CD14-positive monocyte (primary cell): ENCODE measurements around the gene MTHFR. TPM values are rescaled to one million over a fixed set of nuclear protein-coding genes. Genes with fewer than 3 reads are reported as not detected.

Experiments used
- DNase-seq, 3 donors: peaks; one replicate each; pipeline ENCODE4 v3.0.0-alpha.2; 2011 to 2022
- H2AFZ ChIP-seq: 2 replicates; pipeline ENCODE4 v1.6.0; 2012; ENCODE audit warnings: mild to moderate bottlenecking, low read depth, low read length, inconsistent platforms; ENCODE audit not compliant: insufficient read depth, poor library complexity, severe bottlenecking
- H3K27ac ChIP-seq, 2 donors: 1 replicate in 1 of 2; 2 replicates in 1 of 2; pipeline ENCODE4 v1.5.1; 2012 to 2013; ENCODE audit warnings: low read length in 2 of 2, control low read depth in 1 of 2, inconsistent platforms in 1 of 2, low read depth in 1 of 2, mild to moderate bottlenecking in 1 of 2
- H3K27me3 ChIP-seq, 2 donors: one replicate each; pipeline versions ENCODE4 v1.6.0 to v1.6.1; 2011 to 2013; ENCODE audit warnings: low read length in 2 of 2; ENCODE audit not compliant: control insufficient read depth in 2 of 2, insufficient read depth in 2 of 2
- H3K36me3 ChIP-seq, 2 donors: replicated peaks in 1 of 2; 1 replicate in 1 of 2; 2 replicates in 1 of 2; pipeline versions ENCODE4 v1.5.1 to v1.6.1; 2012 to 2013; ENCODE audit warnings: low read length in 2 of 2, control low read depth in 1 of 2, inconsistent platforms in 1 of 2, mild to moderate bottlenecking in 1 of 2; ENCODE audit not compliant: insufficient read depth in 2 of 2, control insufficient read depth in 1 of 2
- H3K4me1 ChIP-seq, 2 donors: 1 replicate in 1 of 2; 2 replicates in 1 of 2; pipeline versions ENCODE4 v1.5.1 to v1.6.1; 2012 to 2013; ENCODE audit warnings: low read length in 2 of 2, control low read depth in 1 of 2, inconsistent platforms in 1 of 2, mild to moderate bottlenecking in 1 of 2, moderate library complexity in 1 of 2; ENCODE audit not compliant: insufficient read depth in 2 of 2, control insufficient read depth in 1 of 2
- H3K4me2 ChIP-seq: replicated peaks from 2 replicates; pipeline ENCODE3; 2012; ENCODE audit warnings: low read length, moderate library complexity, mild to moderate bottlenecking; ENCODE audit not compliant: poor library complexity, severe bottlenecking; ENCODE audit errors: extremely low read depth
- H3K4me3 ChIP-seq, 3 experiments: fragments of 200-600 bp in 1 of 3; sonication (generic) in 1 of 3; replicated peaks in 1 of 3; 1 replicate in 2 of 3; 2 replicates in 1 of 3; pipeline ENCODE4 v1.5.1; 2011 to 2013; ENCODE audit warnings: low read length in 3 of 3, mild to moderate bottlenecking in 3 of 3, control low read depth in 2 of 3, low read depth in 2 of 3, inconsistent platforms in 1 of 3, moderate library complexity in 1 of 3
- H3K79me2 ChIP-seq: 2 replicates; pipeline ENCODE4 v1.6.0; 2012; ENCODE audit warnings: mild to moderate bottlenecking, control low read depth, inconsistent platforms, low read length, moderate library complexity; ENCODE audit not compliant: insufficient read depth
- H3K9ac ChIP-seq: 2 replicates; pipeline ENCODE4 v1.6.0; 2017; ENCODE audit warnings: low read length, mild to moderate bottlenecking; ENCODE audit not compliant: insufficient read depth, poor library complexity, severe bottlenecking
- H3K9me3 ChIP-seq, 2 donors: replicated peaks in 1 of 2; 1 replicate in 1 of 2; 2 replicates in 1 of 2; pipeline versions ENCODE4 v1.5.1 to v1.6.1; 2012 to 2013; ENCODE audit warnings: low read length in 2 of 2, control low read depth in 1 of 2; ENCODE audit not compliant: control insufficient read depth in 1 of 2, insufficient read depth in 1 of 2
- H4K20me1 ChIP-seq: 2 replicates; pipeline ENCODE4 v1.6.0; 2012; ENCODE audit warnings: mild to moderate bottlenecking, low read length, control low read depth, moderate library complexity; ENCODE audit not compliant: insufficient read depth
- H3K27ac Mint-ChIP-seq, 7 donors: one replicate each; pipeline ENCODE4 v1.8.0; 2020; ENCODE audit warnings: mild to moderate bottlenecking in 7 of 7, mixed read lengths in 7 of 7, moderate library complexity in 6 of 7, inconsistent platforms in 2 of 7
- H3K27me3 Mint-ChIP-seq, 3 donors: one replicate each; pipeline ENCODE4 v1.8.0; 2021 to 2022; ENCODE audit warnings: low read depth in 3 of 3, mild to moderate bottlenecking in 3 of 3, mixed read lengths in 3 of 3, moderate library complexity in 3 of 3, inconsistent platforms in 1 of 3
- H3K36me3 Mint-ChIP-seq, 2 donors: one replicate each; pipeline ENCODE4 v1.8.0; 2020; ENCODE audit warnings: mixed read lengths in 2 of 2, inconsistent platforms in 1 of 2, mild to moderate bottlenecking in 1 of 2
- H3K4me1 Mint-ChIP-seq: one replicate; pipeline ENCODE4 v1.8.0; 2020; ENCODE audit warnings: mild to moderate bottlenecking, mixed read lengths
- H3K4me3 Mint-ChIP-seq, 2 donors: one replicate each; pipeline ENCODE4 v1.8.0; 2020; ENCODE audit warnings: mild to moderate bottlenecking in 2 of 2, mixed read lengths in 2 of 2, moderate library complexity in 1 of 2
- H3K9me3 Mint-ChIP-seq, 7 donors: one replicate each; pipeline ENCODE4 v1.8.0; 2020 to 2022; ENCODE audit warnings: mixed read lengths in 7 of 7, mild to moderate bottlenecking in 6 of 7, moderate library complexity in 6 of 7, inconsistent platforms in 2 of 7
- CTCF ChIP-seq: fragments of 200-600 bp; IDR thresholded peaks from one replicate; pipeline ENCODE4 v1.8.0; 2022; ENCODE audit warnings: antibody characterized with exemption, mild to moderate bottlenecking
- whole genome bisulfite sequencing: methylation state at CpG from one replicate; pipeline ENCODE4 v1.1.5; 2013; ENCODE audit warnings: missing lambda C conversion rate; ENCODE audit not compliant: insufficient coverage; 5-methylcytosine and 5-hydroxymethylcytosine counted together
- intact Hi-C, 2 donors: fragments of 100-400 bp; cut with micrococcal nuclease; formaldehyde crosslinking; loops; one replicate each; pipeline versions ENCODE4 v1.15.0 to v1.15.1; 2023
- polyA plus RNA-seq, 3 donors: library from polyadenylated mRNA; depleted of rRNA in 1 of 3; unstranded in 2 of 3; stranded (reverse) in 1 of 3; fragments of 300-500 nt in 2 of 3; fragments of >200 nt in 1 of 3; fragmentation: Illumina TruSeq in 2 of 3; gene quantifications; 1 replicate in 2 of 3; 2 replicates in 1 of 3; pipeline ENCODE4 v1.2.3, GENCODE V29; 2012 to 2021

Gene MTHFR
- polyA plus RNA-seq, 3 donors = 4.5 to 41.9 (median 8.5) TPM

GRCh38 chr1:11802973-11803885, 2.5 kb downstream of the MTHFR start:
- H2AFZ ChIP-seq = peak overlapping the region; percentile 25
- H3K27ac ChIP-seq = peak overlapping the region; percentile 76 to 84
- Mint-ChIP-seq H3K27ac (peak overlapping the region; percentile 86 to 100 (median 99)), H3K9me3 (no peaks in the 10 kb centered on the region), H3K4me3 (peak overlapping the region; percentile 94 to 96), H3K27me3 (peaks cover 0 to 2% (median 2%) of the 10 kb centered on the region in 3 donors), H3K36me3 (peaks cover 44 to 53% of the 10 kb centered on the region in 2 donors), H3K4me1 (peaks cover 63% of the 10 kb centered on the region)
- intact Hi-C loops = loop anchor here in 1 of 2 donors (2.0 to 10.0 kb wide), 3 partner anchors 14 to 182 kb away; partner anchors contain the start of genes AGTRAP and MFN2
- H3K4me2 ChIP-seq = peak overlapping the region; percentile 82
- DNase-seq = peak; percentile 68 to 76 (median 70)
- H3K4me1 ChIP-seq = peaks cover 54 to 64% of the 10 kb centered on the region in 2 donors
- H3K9ac ChIP-seq = peak overlapping the region; percentile 69
- TF ChIP-seq CTCF = no peak
- peaks cover 29 to 42% of the 10 kb centered on the region in 2 donors for H3K36me3 ChIP-seq
- H3K79me2 ChIP-seq = peaks cover 76% of the 10 kb centered on the region
- H3K27me3 ChIP-seq = no peaks in the 10 kb centered on the region
- 3% methylated on average over 26 of the region's 28 CpGs for WGBS
- H4K20me1 ChIP-seq = peaks cover 34% of the 10 kb centered on the region
- H3K4me3 ChIP-seq = peak overlapping the region; percentile 37 to 83 (median 78)
- H3K9me3 ChIP-seq = no peaks in the 10 kb centered on the region

GRCh38 chr1:11802616-11802972, 3.2 kb downstream of the MTHFR start:
- DNase-seq = peak in 2 of 3 donors; percentile 39 to 50

More at GRCh38 chr1:11802616-11802972, 3.2 kb downstream of the MTHFR start:
- intact Hi-C loops = loop anchor here in 1 of 2 donors (2.0 to 10.0 kb wide), 3 partner anchors 14 to 182 kb away; partner anchors contain the start of genes AGTRAP and MFN2
- H3K9me3 Mint-ChIP-seq = no peaks in the 10 kb centered on the region
- 16% methylated on average over 6 of the region's 6 CpGs for WGBS
- Histone ChIP-seq H3K36me3 (peaks cover 35 to 46% of the 10 kb centered on the region in 2 donors), H3K4me1 (peaks cover 49 to 57% of the 10 kb centered on the region in 2 donors), H3K27me3 (no peaks in the 10 kb centered on the region), H3K9ac (peak overlapping the region; percentile 69), H3K4me2 (peak overlapping the region; percentile 82), H2AFZ (peak overlapping the region; percentile 25), H4K20me1 (peaks cover 34% of the 10 kb centered on the region), H3K79me2 (peaks cover 70% of the 10 kb centered on the region), H3K27ac (peak overlapping the region; percentile 76 to 84), H3K9me3 (no peaks in the 10 kb centered on the region), H3K4me3 (peak overlapping the region; percentile 37 to 83 (median 78))
- peaks cover 57% of the 10 kb centered on the region for H3K4me1 Mint-ChIP-seq
- peak overlapping the region; percentile 86 to 100 (median 99) for H3K27ac Mint-ChIP-seq
- peaks cover 46 to 53% of the 10 kb centered on the region in 2 donors for H3K36me3 Mint-ChIP-seq
- no peak for TF ChIP-seq CTCF
- H3K4me3 Mint-ChIP-seq = peak overlapping the region; percentile 94 to 96
- H3K27me3 Mint-ChIP-seq = peaks cover 0 to 2% (median 0%) of the 10 kb centered on the region in 3 donors
